HepG2 (cell line): ENCODE data around the gene PMVK. TPM values are rescaled to one million over a fixed set of nuclear protein-coding genes. Genes with fewer than 3 reads are reported as not detected.

Source experiments
- ATAC-seq: fragments of 200-7000 bp; cut with Tn5 transposase; 3 replicates; pipeline ENCODE4 v1.9.1; 2020; ENCODE audit warnings: mild to moderate bottlenecking, moderate library complexity
- BruUV-seq: library from RNA; stranded (reverse); fragments of 400-500 nt; replicated peaks from 2 replicates; lab custom pipeline; 2021; lab: Mats Ljungman, UMichigan
- CTCF ChIA-PET: fragments of 300-600 bp; formaldehyde crosslinking; extraction: SDS; loops from one replicate; lab custom pipeline; 2021; ENCODE audit warnings: low total read pairs, inconsistent platforms, low intra/inter-chr PET ratio; lab: Yijun Ruan, JAX
- POLR2A ChIA-PET: fragments of 350-600 bp; sonication (Branson Sonifier 250); formaldehyde crosslinking; loops from one replicate; lab custom pipeline; 2020; ENCODE audit warnings: antibody characterized with exemption, inconsistent platforms; lab: Yijun Ruan, JAX
- DNase-seq: peaks from one replicate; pipeline ENCODE4 v3.0.0-alpha.2; 2015; ENCODE audit warnings: low spot score
- FAIRE-seq: peaks from 3 replicates; lab custom pipeline; 2011; peaks lifted over from hg19 to GRCh38; lab: Jason Lieb, UNC
- H2AFZ ChIP-seq: one replicate; pipeline ENCODE4 v1.6.1; 2011; ENCODE audit warnings: low read length, inconsistent platforms
- H3K27ac ChIP-seq: fragments of 300-600 bp; 3 replicates; pipeline ENCODE4 v1.8.0; 2011; ENCODE audit warnings: mixed run types, mild to moderate bottlenecking, mixed read lengths, low read length, inconsistent platforms; ENCODE audit not compliant: insufficient read depth; ENCODE audit errors: extremely low read length
- H3K27me3 ChIP-seq, 2 experiments: fragments of 200-600 bp in 1 of 2; 2 replicates in 1 of 2; 3 replicates in 1 of 2; pipeline versions ENCODE4 v1.6.0 to v1.8.0; 2011; ENCODE audit warnings: low read length in 2 of 2, mild to moderate bottlenecking in 2 of 2, moderate library complexity in 2 of 2, inconsistent platforms in 1 of 2; ENCODE audit not compliant: insufficient read depth in 2 of 2, control insufficient read depth in 1 of 2
- H3K36me3 ChIP-seq, 2 experiments: fragments of 200-600 bp in 1 of 2; replicated peaks in 1 of 2; 2 replicates in 1 of 2; 3 replicates in 1 of 2; pipeline versions ENCODE4 v1.5.1 to v1.8.0; 2011; ENCODE audit warnings: low read length in 2 of 2, inconsistent platforms in 1 of 2; ENCODE audit not compliant: insufficient read depth in 2 of 2, control insufficient read depth in 1 of 2
- H3K4me1 ChIP-seq: 2 replicates; pipeline ENCODE4 v1.5.1; 2012; ENCODE audit warnings: low read length, inconsistent platforms; ENCODE audit not compliant: insufficient read depth
- H3K4me2 ChIP-seq: 2 replicates; pipeline ENCODE4 v1.6.0; 2011; ENCODE audit warnings: low read depth, low read length, inconsistent platforms
- H3K4me3 ChIP-seq, 3 experiments: fragments of 200-600 bp in 1 of 3; sonication (generic), shearing (Covaris generic) in 1 of 3; replicated peaks in 1 of 3; 2 replicates each; pipeline ENCODE4 v1.5.1; 2011 to 2016; ENCODE audit warnings: low read length in 3 of 3, inconsistent platforms in 2 of 3, low read depth in 2 of 3, mild to moderate bottlenecking in 2 of 3, control low read depth in 1 of 3, mixed read lengths in 1 of 3; ENCODE audit not compliant: insufficient read depth in 1 of 3
- H3K79me2 ChIP-seq: one replicate; pipeline ENCODE4 v1.6.1; 2011; ENCODE audit warnings: low read length, inconsistent platforms; ENCODE audit not compliant: insufficient read depth
- H3K9ac ChIP-seq: 2 replicates; pipeline ENCODE4 v1.6.0; 2011; ENCODE audit warnings: mild to moderate bottlenecking, low read depth, low read length, inconsistent platforms; ENCODE audit not compliant: insufficient read depth
- H3K9me3 ChIP-seq: 2 replicates; pipeline ENCODE4 v1.5.1; 2012; ENCODE audit warnings: mild to moderate bottlenecking, low read length
- H4K20me1 ChIP-seq: 2 replicates; pipeline ENCODE4 v1.6.0; 2011; ENCODE audit warnings: inconsistent platforms, mild to moderate bottlenecking, low read length, moderate library complexity; ENCODE audit not compliant: insufficient read depth
- BCL3 ChIP-seq: sonication (generic); formaldehyde crosslinking; IDR thresholded peaks from 2 replicates; pipeline ENCODE4 v1.5.1; 2020; ENCODE audit warnings: mild to moderate bottlenecking, missing genetic modification reagents, moderate library complexity
- BORCS8-MEF2B ChIP-seq: sonication (generic); formaldehyde crosslinking; IDR thresholded peaks from 2 replicates; pipeline ENCODE4 v1.8.0; 2022; ENCODE audit warnings: mild to moderate bottlenecking, missing genetic modification reagents
- ELF4 ChIP-seq: sonication (generic); formaldehyde crosslinking; IDR thresholded peaks from 2 replicates; pipeline ENCODE4 v1.5.0; 2020; ENCODE audit warnings: missing genetic modification reagents, mild to moderate bottlenecking, moderate library complexity, borderline replicate concordance
- FOXJ3 ChIP-seq: sonication (generic); formaldehyde crosslinking; IDR thresholded peaks from 2 replicates; pipeline ENCODE4 v1.4.0; 2020; ENCODE audit warnings: missing genetic modification reagents, mild to moderate bottlenecking, borderline replicate concordance
- HOXA5 ChIP-seq: sonication (generic); formaldehyde crosslinking; IDR thresholded peaks from 2 replicates; pipeline ENCODE4 v1.4.0; 2020; ENCODE audit warnings: missing genetic modification reagents
- KDM4B ChIP-seq: sonication (generic); formaldehyde crosslinking; IDR thresholded peaks from 2 replicates; pipeline ENCODE4 v1.4.0; 2020; ENCODE audit warnings: missing genetic modification reagents
- MAX ChIP-seq: IDR thresholded peaks from 2 replicates; pipeline ENCODE4 v1.6.1; 2012; ENCODE audit warnings: inconsistent platforms
- REST ChIP-seq, 2 experiments: IDR thresholded peaks; 2 replicates each; pipeline ENCODE4 v1.6.1; 2011 to 2012; ENCODE audit warnings: low read length in 2 of 2, borderline replicate concordance in 1 of 2, low read depth in 1 of 2, mild to moderate bottlenecking in 1 of 2, moderate library complexity in 1 of 2
- SALL2 ChIP-seq: sonication (generic); formaldehyde crosslinking; IDR thresholded peaks from 2 replicates; pipeline ENCODE4 v1.8.1; 2023; ENCODE audit warnings: mild to moderate bottlenecking, missing genetic modification reagents, inconsistent platforms
- SAP130 ChIP-seq: IDR thresholded peaks from 2 replicates; pipeline ENCODE4 v1.6.1; 2016; ENCODE audit warnings: low read depth
- TSC22D2 ChIP-seq: sonication (generic); formaldehyde crosslinking; IDR thresholded peaks from 2 replicates; pipeline ENCODE4 v1.5.1; 2020; ENCODE audit warnings: missing genetic modification reagents, mild to moderate bottlenecking, borderline replicate concordance
- ZFP36L2 ChIP-seq: sonication (generic); formaldehyde crosslinking; IDR thresholded peaks from 2 replicates; pipeline ENCODE4 v1.4.0; 2020; ENCODE audit warnings: missing genetic modification reagents
- ZGPAT ChIP-seq: IDR thresholded peaks from 2 replicates; pipeline ENCODE4 v1.6.1; 2016; ENCODE audit warnings: mild to moderate bottlenecking
- ZNF143 ChIP-seq: sonication (generic); formaldehyde crosslinking; IDR thresholded peaks from 2 replicates; pipeline ENCODE4 v1.4.0; 2020; ENCODE audit warnings: missing genetic modification reagents
- ZNF333 ChIP-seq: sonication (generic); formaldehyde crosslinking; IDR thresholded peaks from 2 replicates; pipeline ENCODE4 v1.4.0; 2020; ENCODE audit warnings: mild to moderate bottlenecking, missing genetic modification reagents, borderline replicate concordance
- ZNF713 ChIP-seq: sonication (generic); formaldehyde crosslinking; IDR thresholded peaks from 2 replicates; pipeline ENCODE4 v1.4.0; 2020; ENCODE audit warnings: mild to moderate bottlenecking, missing genetic modification reagents
- ZNF746 ChIP-seq: sonication (generic); formaldehyde crosslinking; IDR thresholded peaks from 2 replicates; pipeline ENCODE4 v1.8.0; 2022; ENCODE audit warnings: mild to moderate bottlenecking, missing genetic modification reagents
- ZNF878 ChIP-seq: sonication (generic); formaldehyde crosslinking; IDR thresholded peaks from 2 replicates; pipeline ENCODE4 v1.8.1; 2023; ENCODE audit warnings: mild to moderate bottlenecking, missing genetic modification reagents, moderate library complexity
- WGBS: methylation state at CpG from one replicate; pipeline ENCODE4 v1.1.6; 2017; ENCODE audit warnings: low lambda C conversion rate; 5-methylcytosine and 5-hydroxymethylcytosine counted together
- in situ Hi-C: cut with HindIII; loops from 2 replicates; pipeline ENCODE4 v1.10.0; 2017; ENCODE audit warnings: low pct_unique_long_range_greater_than_20kb; ENCODE audit not compliant: extremely low pct_ligation_motif_present
- intact Hi-C: fragments of 100-400 bp; cut with micrococcal nuclease; formaldehyde crosslinking; loops from one replicate; pipeline ENCODE4 v1.10.0; 2022; ENCODE audit not compliant: unreplicated experiment
- polyA plus RNA-seq, 8 experiments: library from polyadenylated mRNA; depleted of rRNA in 3 of 8; stranded (reverse) in 7 of 8; unstranded in 1 of 8; fragments of >200 nt; fragmentation: Illumina TruSeq in 4 of 8; extraction: Trizol in 4 of 8; gene quantifications; 2 replicates each; pipeline versions ENCODE4 v1.2.1 to v1.2.3, GENCODE V29; 2011 to 2016; ENCODE audit warnings: low read depth in 4 of 8, missing spikeins in 1 of 8, mixed read lengths in 1 of 8; ENCODE audit not compliant: insufficient read depth in 1 of 8
- total RNA-seq, 5 experiments: library from RNA; depleted of rRNA; stranded (reverse); fragments of >200 nt; fragmentation: Illumina TruSeq; extraction: Trizol; gene quantifications; 2 replicates each; pipeline ENCODE4 v1.2.3, GENCODE V29; 2016; ENCODE audit warnings: low read depth in 1 of 5

Gene PMVK
- total and polyA plus RNA-seq, 2 of the 13 experiments (the other 11 are each of a cell fraction or from before 2014, with no cell fraction given), result 3.9 to 12.6 TPM

- H3K27ac ChIP-seq, result peak overlapping the region; percentile 100
- peak overlapping the region; percentile 93 for H3K4me2 ChIP-seq
- ATAC-seq (no peak), FAIRE-seq (no peak), DNase-seq (no peak)
- peaks cover 2 to 18% of the 10 kb centered on the region in 2 experiments for H3K36me3 ChIP-seq
- WGBS, result 1% methylated on average over 22 of the region's 24 CpGs
- no peak overlapping the region for H2AFZ ChIP-seq
- peaks cover 49% of the 10 kb centered on the region for H3K4me1 ChIP-seq
- in situ Hi-C loops, result no loop called here
- H3K4me3 ChIP-seq, result peak overlapping the region; percentile 67 to 84 (median 72)
- POLR2A ChIA-PET, result interaction anchor here (0.7 to 6.6 kb wide), 9 partner anchors 12 to 76 kb away, joined by 3 to 148 read pairs (median 4); partner anchors contain the start of genes ADAM15, LENEP, PBXIP1 and PYGO2
- BruUV-seq, result TSS peak; percentile 73
- no peaks in the 10 kb centered on the region for H3K9me3 ChIP-seq
- H3K9ac ChIP-seq, result peak overlapping the region; percentile 98
- intact Hi-C loops, result loop anchor here (2.0 kb wide), 1 partner anchor 87 kb away; the partner anchor contains the start of gene EFNA4
- H4K20me1 ChIP-seq, result no peaks in the 10 kb centered on the region
- CTCF ChIA-PET, result interaction anchor here (1.1 kb wide), 1 partner anchor 42 kb away, joined by 3 read pairs; no protein-coding TSS in a partner anchor
- H3K27me3 ChIP-seq, result no peaks in the 10 kb centered on the region; a peak in 1 of 5 replicates
- H3K79me2 ChIP-seq, result peaks cover 57% of the 10 kb centered on the region
- no peak for TF ChIP-seq MAX
- TF ChIP-seq ZFP36L2 (CRISPR knock-in tag), result no peak
- no peak for TF ChIP-seq BCL3
- 0 out of 2 replicates have a peak, but pooled peaks have one; percentile 8 for TF ChIP-seq FOXJ3 (CRISPR knock-in tag)
- no peak for TF ChIP-seq ELF4
- no peak for TF ChIP-seq TSC22D2 (CRISPR knock-in tag)
- 0 out of 2 replicates have a peak, but pooled peaks have one; percentile 11 for TF ChIP-seq SAP130 (CRISPR knock-in tag)
- TF ChIP-seq BORCS8-MEF2B (CRISPR knock-in tag), result 0 out of 2 replicates have a peak, but pooled peaks have one; percentile 20
- TF ChIP-seq HOXA5 (CRISPR knock-in tag), result 0 out of 2 replicates have a peak, but pooled peaks have one; percentile 34
- TF ChIP-seq KDM4B (CRISPR knock-in tag), result 0 out of 2 replicates have a peak, but pooled peaks have one; percentile 12
- no peak for TF ChIP-seq ZNF333 (CRISPR knock-in tag)
- TF ChIP-seq ZGPAT, result no peak
- TF ChIP-seq ZNF878, result peak; percentile 47; the same call in 1 of the 2 replicates
- TF ChIP-seq REST (IDR thresholded peaks at IDR 0.05; ENCODE audit: borderline replicate concordance in 1 of 2, low read depth in 1 of 2, low read length in 2 of 2), result no peak
- TF ChIP-seq SALL2, result no peak
- TF ChIP-seq ZNF143 (CRISPR knock-in tag), result no peak
- TF ChIP-seq ZNF746 (CRISPR knock-in tag), result 0 out of 2 replicates have a peak, but pooled peaks have one; percentile 19
- no peak for TF ChIP-seq ZNF713 (CRISPR knock-in tag)
Measured at GRCh38 chr1:154975409-154976059, 39.0 kb upstream of the PMVK start.
